Neuron (in vitro differentiated cells): Measurements from ENCODE around the gene CCR8.
"Not testable (repeated sequence)": the region's sequence is repeated elsewhere in the genome, so short reads cannot be mapped to it uniquely, and the experiment has no call there.

Experiments
- H2AFZ ChIP-seq: one replicate; pipeline ENCODE4 v1.6.1; 2013; ENCODE audit warnings: low read depth, mild to moderate bottlenecking, inconsistent platforms, low read length, moderate library complexity
- H3K27me3 ChIP-seq: one replicate; pipeline ENCODE4 v1.6.1; 2013; ENCODE audit warnings: low read length; ENCODE audit not compliant: insufficient read depth
- H3K36me3 ChIP-seq: one replicate; pipeline ENCODE4 v1.6.1; 2013; ENCODE audit warnings: low read length; ENCODE audit not compliant: insufficient read depth
- H3K4me1 ChIP-seq: one replicate; pipeline ENCODE4 v1.6.1; 2013; ENCODE audit warnings: low read length; ENCODE audit not compliant: insufficient read depth
- H3K4me3 ChIP-seq: 2 replicates; pipeline ENCODE4 v1.5.1; 2013; ENCODE audit warnings: mild to moderate bottlenecking, low read length, moderate library complexity
- H3K9me3 ChIP-seq: one replicate; pipeline ENCODE4 v1.6.1; 2013; ENCODE audit warnings: low read length

Gene CCR8

GRCh38 chr3:39343760-39344159 lies 14.3 kb downstream of the CCR8 start:
- no peak overlapping the region for H2AFZ ChIP-seq
- no peaks in the 10 kb centered on the region for H3K9me3 ChIP-seq
- no peaks in the 10 kb centered on the region for H3K27me3 ChIP-seq
- no peaks in the 10 kb centered on the region for H3K36me3 ChIP-seq
- no peaks in the 10 kb centered on the region for H3K4me1 ChIP-seq
- no peak overlapping the region for H3K4me3 ChIP-seq

- Histone ChIP-seq H3K27me3 (no peaks in the 10 kb centered on the region), H3K36me3 (no peaks in the 10 kb centered on the region), H3K4me1 (no peaks in the 10 kb centered on the region), H2AFZ (no peak overlapping the region), H3K4me3 (no peak overlapping the region), H3K9me3 (no peaks in the 10 kb centered on the region)
Measured at GRCh38 chr3:39344746-39345344, 15.3 kb downstream of the CCR8 start.

- Histone ChIP-seq H2AFZ (no peak overlapping the region), H3K36me3 (no peaks in the 10 kb centered on the region), H3K27me3 (no peaks in the 10 kb centered on the region), H3K4me3 (no peak overlapping the region), H3K4me1 (no peaks in the 10 kb centered on the region), H3K9me3 (no peaks in the 10 kb centered on the region)
Measured at GRCh38 chr3:39346785-39347585, 17.5 kb downstream of the CCR8 start.

GRCh38 chr3:39347586-39347876 lies 18.0 kb downstream of the CCR8 start:
- no peak overlapping the region for H2AFZ ChIP-seq
- no peak overlapping the region for H3K4me3 ChIP-seq
- no peaks in the 10 kb centered on the region for H3K4me1 ChIP-seq
- H3K27me3 ChIP-seq = no peaks in the 10 kb centered on the region
- no peaks in the 10 kb centered on the region for H3K36me3 ChIP-seq
- no peaks in the 10 kb centered on the region for H3K9me3 ChIP-seq

GRCh38 chr3:39349080-39349479 lies 19.6 kb downstream of the CCR8 start:
- no peaks in the 10 kb centered on the region for H3K9me3 ChIP-seq
- no peaks in the 10 kb centered on the region for H3K36me3 ChIP-seq
- H2AFZ ChIP-seq = no peak overlapping the region
- H3K4me1 ChIP-seq = no peaks in the 10 kb centered on the region
- H3K27me3 ChIP-seq = no peaks in the 10 kb centered on the region
- no peak overlapping the region for H3K4me3 ChIP-seq

- H3K36me3 ChIP-seq = no peaks in the 10 kb centered on the region
- no peaks in the 10 kb centered on the region for H3K4me1 ChIP-seq
- H3K4me3 ChIP-seq = no peak overlapping the region
- H3K27me3 ChIP-seq = no peaks in the 10 kb centered on the region
- no peaks in the 10 kb centered on the region for H3K9me3 ChIP-seq
- no peak overlapping the region for H2AFZ ChIP-seq
Measured at GRCh38 chr3:39350714-39351113, 21.2 kb downstream of the CCR8 start.

GRCh38 chr3:39351134-39351533 lies 21.6 kb downstream of the CCR8 start:
- H3K4me1 ChIP-seq, H2AFZ ChIP-seq, H3K27me3 ChIP-seq, H3K36me3 ChIP-seq, H3K4me3 ChIP-seq, H3K9me3 ChIP-seq: not testable (repeated sequence)

GRCh38 chr3:39353168-39353927 lies 23.8 kb downstream of the CCR8 start:
- not testable (repeated sequence) for H3K4me1 ChIP-seq, H3K4me3 ChIP-seq, H2AFZ ChIP-seq, H3K27me3 ChIP-seq, H3K9me3 ChIP-seq, H3K36me3 ChIP-seq

GRCh38 chr3:39358333-39358732 lies 28.8 kb downstream of the CCR8 start:
- Histone ChIP-seq H3K36me3 (no peaks in the 10 kb centered on the region), H3K4me3 (no peak overlapping the region), H3K4me1 (no peaks in the 10 kb centered on the region)

GRCh38 chr3:39361252-39361927 lies 31.9 kb downstream of the CCR8 start:
- Histone ChIP-seq H3K27me3 (no peaks in the 10 kb centered on the region), H3K4me1 (no peaks in the 10 kb centered on the region)

More at GRCh38 chr3:39358333-39358732, 28.8 kb downstream of the CCR8 start:
- H2AFZ ChIP-seq = no peak overlapping the region
- H3K9me3 ChIP-seq = no peaks in the 10 kb centered on the region
- H3K27me3 ChIP-seq = no peaks in the 10 kb centered on the region

GRCh38 chr3:39362192-39362591 lies 32.7 kb downstream of the CCR8 start:
- no peak overlapping the region for H2AFZ ChIP-seq
- H3K4me1 ChIP-seq = no peaks in the 10 kb centered on the region
- H3K36me3 ChIP-seq = no peaks in the 10 kb centered on the region
- H3K4me3 ChIP-seq = no peak overlapping the region
- no peaks in the 10 kb centered on the region for H3K9me3 ChIP-seq
- no peaks in the 10 kb centered on the region for H3K27me3 ChIP-seq

More at GRCh38 chr3:39361252-39361927, 31.9 kb downstream of the CCR8 start:
- no peak overlapping the region for H2AFZ ChIP-seq
- no peak overlapping the region for H3K4me3 ChIP-seq
- H3K9me3 ChIP-seq = no peaks in the 10 kb centered on the region
- no peaks in the 10 kb centered on the region for H3K36me3 ChIP-seq

GRCh38 chr3:39362812-39363211 lies 33.3 kb downstream of the CCR8 start:
- H3K4me3 ChIP-seq = no peak overlapping the region
- no peaks in the 10 kb centered on the region for H3K36me3 ChIP-seq
- H2AFZ ChIP-seq = no peak overlapping the region
- no peaks in the 10 kb centered on the region for H3K9me3 ChIP-seq
- no peaks in the 10 kb centered on the region for H3K4me1 ChIP-seq
- no peaks in the 10 kb centered on the region for H3K27me3 ChIP-seq

GRCh38 chr3:39370450-39370849 lies 40.9 kb downstream of the CCR8 start:
- H3K4me1 ChIP-seq, H3K4me3 ChIP-seq, H3K36me3 ChIP-seq, H3K27me3 ChIP-seq, H3K9me3 ChIP-seq, H2AFZ ChIP-seq: not testable (repeated sequence)
